ENCODE data around the gene RETREG2. TPM values are rescaled to one million over a fixed set of nuclear protein-coding genes. Genes with fewer than 3 reads are reported as not detected.

RETREG2 gene
- total RNA-seq, 1 experiment from 2014 or later = 63.7 TPM

DNA sequence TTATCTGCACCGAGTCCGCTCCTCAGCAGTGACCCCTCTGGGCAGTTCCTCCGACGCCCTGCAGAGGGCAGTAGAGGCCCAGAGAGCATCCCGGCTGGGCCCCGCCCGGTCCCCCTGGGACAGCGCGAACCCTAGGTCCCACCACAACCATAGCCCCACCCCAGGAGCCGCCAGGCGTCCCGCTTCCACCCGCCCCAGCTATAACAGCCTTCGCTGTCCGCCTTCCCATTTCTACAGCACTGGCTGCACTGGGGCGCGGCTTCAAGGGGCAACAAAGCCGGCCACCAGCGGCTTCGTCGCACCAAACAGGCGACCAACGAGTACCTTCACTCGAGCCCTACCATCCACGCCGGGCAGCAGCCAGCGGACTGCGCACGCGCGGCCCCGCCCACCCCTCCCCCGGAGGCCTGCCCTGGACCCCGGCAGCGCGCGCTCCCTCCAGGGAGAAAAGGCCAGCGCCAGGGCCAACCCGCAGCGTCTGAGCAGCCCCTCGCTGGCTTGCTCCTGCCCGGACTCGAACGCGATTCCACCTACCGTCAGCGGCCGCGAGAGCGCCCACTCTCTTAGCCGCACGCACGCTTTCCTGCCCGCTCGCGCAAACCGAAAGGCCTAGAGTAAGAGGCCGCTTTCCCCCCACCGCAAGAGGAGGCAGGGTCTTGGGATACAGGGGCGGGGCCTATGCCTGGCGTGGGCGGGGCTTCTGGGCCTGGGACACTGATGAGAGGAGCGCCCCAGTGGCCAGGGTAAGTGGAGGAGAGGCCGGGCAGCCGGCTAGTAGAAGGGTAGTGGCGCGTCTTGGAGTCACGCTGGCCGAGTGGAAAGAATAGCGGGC lies 17.7 kb upstream of the RETREG2 start, which contains the start of gene NHEJ1 (continued):
- TF ChIP-seq CTCF (IDR thresholded peaks at IDR 0.05 in 2 of 3, conservative IDR thresholded peaks at IDR 0.05 in 1 of 3; ENCODE audit: borderline replicate concordance in 1 of 3, insufficient read depth in 1 of 3, low read depth in 2 of 3, low read length in 2 of 3) (peak; percentile 94 to 99 (median 95)), POLR2AphosphoS5 (IDR thresholded peaks at IDR 0.05; ENCODE audit: low read depth, low read length) (peak; percentile 64; the same call in 1 of the 2 replicates), ELF1 (IDR thresholded peaks at IDR 0.05; ENCODE audit: borderline replicate concordance, low read depth) (no peak), EGR1 (IDR thresholded peaks at IDR 0.05; ENCODE audit: low read depth) (peak; percentile 83), ZNF274 (IDR thresholded peaks at IDR 0.05; ENCODE audit: low read depth, low read length) (no peak), CBX3 (IDR thresholded peaks at IDR 0.05; ENCODE audit: low read depth) (no peak), YY1 (IDR thresholded peaks at IDR 0.05; ENCODE audit: extremely low read depth, insufficient replicate concordance, low read depth, low read length) (peak; percentile 12), EZH2phosphoT487 (IDR thresholded peaks at IDR 0.05; ENCODE audit: borderline replicate concordance) (no peak), SRF (IDR thresholded peaks at IDR 0.05; ENCODE audit: low read depth) (no peak), FOSL1 (IDR thresholded peaks at IDR 0.05; ENCODE audit: low read depth) (no peak)

GRCh38 chr2:219161097-219161496 lies 17.0 kb upstream of the RETREG2 start:
- RAD21 ChIA-PET (ENCODE audit: low non-redundant PET in 1 of 2, low total read pairs in 2 of 2, uncharacterized antibody in 2 of 2, unreplicated experiment in 2 of 2) = no interaction called here
- no peaks in the 10 kb centered on the region for H3K79me2 ChIP-seq (ENCODE audit: insufficient read depth, low read length)
- TSS peak; percentile 75 for BruUV-seq (replicated peaks)
- POLR2A ChIA-PET = no interaction called here
- H3K27ac ChIP-seq (ENCODE audit: low read depth, low read length) = peak overlapping the region; percentile 82
- no peak for DNase-seq (ENCODE audit: low read depth, low spot score)
- peak overlapping the region; percentile 72 for H3K9ac ChIP-seq (ENCODE audit: low read length)
- TF ChIP-seq ZNF274 (IDR thresholded peaks at IDR 0.05; ENCODE audit: low read depth, low read length) = no peak
- TF ChIP-seq CTCF (IDR thresholded peaks at IDR 0.05 in 2 of 3, conservative IDR thresholded peaks at IDR 0.05 in 1 of 3; ENCODE audit: borderline replicate concordance in 1 of 3, insufficient read depth in 1 of 3, low read depth in 2 of 3, low read length in 2 of 3) = no peak
- no peak for TF ChIP-seq TCF7L2 (IDR thresholded peaks at IDR 0.05; ENCODE audit: borderline replicate concordance, extremely low read depth, insufficient read depth, insufficient read length)
- TF ChIP-seq SRF (IDR thresholded peaks at IDR 0.05; ENCODE audit: low read depth) = no peak
- no peak for TF ChIP-seq CBX3 (IDR thresholded peaks at IDR 0.05; ENCODE audit: low read depth)
- no peak for TF ChIP-seq YY1 (IDR thresholded peaks at IDR 0.05; ENCODE audit: extremely low read depth, insufficient replicate concordance, low read depth, low read length)
- TF ChIP-seq ATF3 (IDR thresholded peaks at IDR 0.05) = no peak
- no peak for TF ChIP-seq POLR2A (IDR thresholded peaks at IDR 0.05; ENCODE audit: borderline replicate concordance, extremely low read depth, insufficient read depth, insufficient read length)
- no peak for TF ChIP-seq ELF1 (IDR thresholded peaks at IDR 0.05; ENCODE audit: borderline replicate concordance, low read depth)
- TF ChIP-seq EZH2 (IDR thresholded peaks at IDR 0.05) = no peak
- TF ChIP-seq CEBPB (IDR thresholded peaks at IDR 0.05; ENCODE audit: low read depth) = no peak
- no peak for TF ChIP-seq SIN3A (IDR thresholded peaks at IDR 0.05; ENCODE audit: low read depth)
- TF ChIP-seq EGR1 (IDR thresholded peaks at IDR 0.05; ENCODE audit: low read depth) = no peak
- TF ChIP-seq JUND (IDR thresholded peaks at IDR 0.05) = no peak
- TF ChIP-seq RAD21 (IDR thresholded peaks at IDR 0.05; ENCODE audit: low read depth) = no peak
- peak overlapping the region; percentile 78 for H3K4me2 ChIP-seq (ENCODE audit: low read length)
- H3K9me2 ChIP-seq (ENCODE audit: insufficient read depth) = no peaks in the 10 kb centered on the region
- no peaks in the 10 kb centered on the region for H4K20me1 ChIP-seq (ENCODE audit: insufficient read depth)
- peaks cover 0 to 3% of the 10 kb centered on the region in 2 experiments; a peak in 2 of 4 replicates for H3K36me3 ChIP-seq (ENCODE audit: control insufficient read depth in 1 of 2, insufficient read depth in 2 of 2, low read length in 2 of 2)
- no peaks in the 10 kb centered on the region for H3K9me3 ChIP-seq (ENCODE audit: control insufficient read depth in 1 of 2, insufficient read depth in 1 of 2, low read depth in 1 of 2, low read length in 2 of 2)
- no peaks in the 10 kb centered on the region for H3K27me3 ChIP-seq (ENCODE audit: insufficient read depth, low read length)
- peak overlapping the region; percentile 67 to 69 for H3K4me3 ChIP-seq (replicated peaks in 1 of 2; ENCODE audit: low read depth in 1 of 2, low read length in 2 of 2)
- peaks cover 5 to 16% of the 10 kb centered on the region in 2 experiments; a peak in 3 of 4 replicates for H3K4me1 ChIP-seq (ENCODE audit: control insufficient read depth in 1 of 2, insufficient read depth in 2 of 2, low read length in 2 of 2)
- no peak; the same call in 1 of the 2 replicates for ATAC-seq
- intact Hi-C loops (cut with micrococcal nuclease) = loop anchor here (2.0 kb wide), 3 partner anchors 50 to 192 kb away; no protein-coding TSS in a partner anchor
- CTCF ChIA-PET = no interaction called here
- no peak overlapping the region for H2AFZ ChIP-seq (ENCODE audit: low read depth, low read length, poor library complexity, severe bottlenecking)

All from HCT116 (cell line).